ENCODE measurements around the gene CD248.

The CD248 gene

GRCh38 chr11:66266378-66267038, 50.3 kb downstream of the CD248 start:
- H3K4me1 ChIP-seq (ENCODE audit: control insufficient read depth, insufficient read depth, low read length) = peaks cover 18% of the 10 kb centered on the region
- no peak overlapping the region for H3K4me3 ChIP-seq (ENCODE audit: low read length)
- H3K36me3 ChIP-seq (ENCODE audit: control insufficient read depth, insufficient read depth, low read length) = no peaks in the 10 kb centered on the region
- no peak overlapping the region for H3K9ac ChIP-seq (ENCODE audit: low read length)
- H3K27me3 ChIP-seq (ENCODE audit: control insufficient read depth, insufficient read depth, low read length) = no peaks in the 10 kb centered on the region
- no peaks in the 10 kb centered on the region for H3K9me3 ChIP-seq (ENCODE audit: control insufficient read depth, low read length)

DNA sequence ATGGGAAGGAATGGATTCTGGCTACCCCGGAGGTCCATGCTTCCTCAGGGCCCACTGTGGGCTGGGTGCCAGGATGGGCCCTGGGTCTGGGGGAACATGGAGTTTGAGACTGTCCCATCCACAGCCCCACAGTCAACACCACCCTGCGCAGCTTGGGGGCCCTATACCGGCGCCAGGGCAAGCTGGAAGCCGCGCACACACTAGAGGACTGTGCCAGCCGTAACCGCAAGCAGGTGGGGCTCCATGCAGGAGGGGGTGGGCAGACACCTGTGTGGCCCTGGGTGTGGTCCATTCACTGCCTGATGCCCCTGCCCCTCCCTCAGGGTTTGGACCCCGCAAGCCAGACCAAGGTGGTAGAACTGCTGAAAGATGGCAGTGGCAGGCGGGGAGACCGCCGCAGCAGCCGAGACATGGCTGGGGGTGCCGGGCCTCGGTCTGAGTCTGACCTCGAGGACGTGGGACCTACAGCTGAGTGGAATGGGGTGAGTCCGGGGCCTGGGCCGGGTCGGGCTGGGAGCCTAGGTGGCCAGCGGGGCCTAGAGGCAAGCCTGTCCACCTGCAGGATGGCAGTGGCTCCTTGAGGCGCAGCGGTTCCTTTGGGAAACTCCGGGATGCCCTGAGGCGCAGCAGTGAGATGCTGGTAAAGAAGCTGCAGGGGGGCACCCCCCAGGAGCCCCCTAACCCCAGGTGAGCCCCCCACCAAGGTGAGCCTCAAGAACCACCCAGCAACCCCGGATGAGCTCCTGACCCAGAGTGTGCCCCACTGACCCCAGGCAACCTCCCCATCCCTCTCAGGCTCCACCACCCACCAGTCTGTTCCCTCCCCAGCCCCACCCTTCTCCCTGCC, 51.1 kb downstream of the CD248 start:
- Histone ChIP-seq H3K36me3 (ENCODE audit: control insufficient read depth, insufficient read depth, low read length) (no peaks in the 10 kb centered on the region), H3K9me3 (ENCODE audit: control insufficient read depth, low read length) (no peaks in the 10 kb centered on the region), H3K4me3 (ENCODE audit: low read length) (no peak overlapping the region), H3K9ac (ENCODE audit: low read length) (no peak overlapping the region), H3K4me1 (ENCODE audit: control insufficient read depth, insufficient read depth, low read length) (peaks cover 18% of the 10 kb centered on the region), H3K27me3 (ENCODE audit: control insufficient read depth, insufficient read depth, low read length) (no peaks in the 10 kb centered on the region)

DNA sequence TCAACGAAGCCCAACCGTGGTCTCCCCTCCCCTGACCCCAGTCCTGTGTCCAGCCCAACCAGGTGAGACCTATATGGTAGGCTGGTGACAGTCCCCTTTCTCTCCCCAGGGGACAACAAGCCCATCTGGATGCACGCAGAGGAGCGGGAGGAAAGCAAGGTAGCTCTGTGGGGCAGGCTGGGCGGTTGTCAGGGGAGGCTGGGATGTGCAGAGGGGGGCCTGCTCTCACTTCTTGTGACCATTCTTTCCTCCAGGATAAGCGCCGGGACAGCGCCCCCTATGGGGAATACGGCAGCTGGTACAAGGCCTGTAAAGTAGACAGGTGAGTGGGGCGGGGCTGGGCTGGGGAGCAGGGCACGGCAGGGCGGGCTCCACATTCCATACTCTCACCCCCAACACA, 51.9 kb downstream of the CD248 start:
- peaks cover 17% of the 10 kb centered on the region for H3K4me1 ChIP-seq (ENCODE audit: control insufficient read depth, insufficient read depth, low read length)
- H3K9ac ChIP-seq (ENCODE audit: low read length) = no peak overlapping the region
- H3K36me3 ChIP-seq (ENCODE audit: control insufficient read depth, insufficient read depth, low read length) = no peaks in the 10 kb centered on the region
- no peak overlapping the region for H3K4me3 ChIP-seq (ENCODE audit: low read length)
- no peaks in the 10 kb centered on the region for H3K27me3 ChIP-seq (ENCODE audit: control insufficient read depth, insufficient read depth, low read length)
- no peaks in the 10 kb centered on the region for H3K9me3 ChIP-seq (ENCODE audit: control insufficient read depth, low read length)
